Activated CD8-positive, alpha-beta memory T cell treated with anti-CD3 and anti-CD28 coated beads for 1 hour (primary cell): ENCODE data around the gene ADGRV1.

ENCODE experiments used
- DNase-seq, 2 donors: peaks; one replicate each; pipeline ENCODE4 v3.0.0-alpha.2; 2020; ENCODE audit warnings: low read depth in 1 of 2; ENCODE audit errors: extremely low read depth in 1 of 2

Gene ADGRV1

DNA sequence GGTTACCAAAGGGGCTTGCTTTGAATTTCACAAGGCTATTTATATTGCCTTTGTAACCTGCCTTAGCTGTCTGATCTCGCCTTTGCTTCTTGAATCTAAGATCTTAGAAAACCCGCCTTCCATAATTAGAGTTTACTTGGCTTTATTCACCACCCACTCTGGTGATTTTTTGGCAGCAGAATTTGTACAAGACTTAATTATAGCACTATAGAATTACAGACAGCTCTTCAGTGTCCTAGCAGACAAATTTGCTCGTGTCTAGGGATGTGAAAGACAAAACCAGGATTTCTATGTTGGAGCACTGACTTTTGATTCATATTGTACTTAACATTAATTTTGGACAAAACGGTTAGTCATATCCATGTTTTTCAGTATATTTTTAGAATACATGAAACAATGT lies 306.6 kb downstream of the ADGRV1 start:
- DNase-seq: no peak

DNA sequence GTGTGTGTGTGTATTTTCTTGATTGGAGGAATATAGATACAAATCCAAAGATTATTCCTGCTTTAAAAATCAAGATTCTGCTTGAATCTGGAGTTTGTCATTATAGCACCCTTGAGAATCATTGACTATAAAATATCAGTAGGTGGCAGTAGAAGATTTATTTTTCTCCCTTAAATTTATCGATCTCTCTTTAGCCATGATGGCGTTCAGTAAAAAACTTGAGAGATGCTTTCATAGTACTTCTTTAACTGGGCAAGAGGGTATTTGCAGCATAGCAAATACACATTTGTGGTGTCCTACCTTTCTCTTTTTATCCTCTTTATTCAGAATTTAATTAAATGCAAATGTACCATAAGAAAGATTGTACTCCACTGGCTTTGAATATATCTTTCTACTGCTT lies 307.7 kb downstream of the ADGRV1 start:
- DNase-seq: no peak

DNA sequence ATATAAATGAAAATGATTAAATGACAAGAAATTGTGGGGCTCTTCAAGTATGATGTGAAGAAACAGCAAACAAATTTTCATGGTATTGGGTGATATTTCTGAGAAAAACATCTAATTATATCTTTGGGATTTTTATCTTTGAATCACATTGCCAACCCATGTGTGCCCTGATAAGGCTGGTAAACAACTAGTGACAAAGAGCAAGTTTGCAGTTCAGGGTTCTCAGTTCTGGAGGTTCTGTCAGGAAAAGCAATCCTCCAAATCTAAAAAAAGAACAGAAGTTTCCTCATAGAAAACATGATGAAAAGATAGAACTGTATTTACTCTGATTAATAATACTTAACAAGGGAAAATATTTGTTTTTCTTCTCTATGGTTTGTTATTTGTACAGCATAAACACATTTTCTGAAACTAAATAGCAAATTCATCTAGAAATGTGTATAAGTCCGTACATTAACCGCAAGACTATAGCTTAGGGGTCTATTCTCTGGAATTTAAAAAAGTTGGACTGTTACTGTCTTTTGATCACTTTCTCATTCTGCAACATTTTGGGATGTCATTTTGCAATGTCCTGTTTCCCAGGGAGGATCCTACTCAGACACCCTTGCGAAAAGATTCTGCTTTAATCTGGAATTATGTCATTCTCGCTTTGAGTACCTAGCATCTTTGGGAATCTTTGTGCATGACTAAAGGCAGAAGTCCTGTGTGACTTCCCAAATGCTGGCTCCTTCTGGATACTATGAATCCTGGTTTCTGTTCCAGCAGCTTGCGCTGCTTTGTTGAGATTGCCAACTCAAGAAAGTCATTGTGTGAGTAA lies 308.5 kb downstream of the ADGRV1 start:
- DNase-seq: no peak

DNA sequence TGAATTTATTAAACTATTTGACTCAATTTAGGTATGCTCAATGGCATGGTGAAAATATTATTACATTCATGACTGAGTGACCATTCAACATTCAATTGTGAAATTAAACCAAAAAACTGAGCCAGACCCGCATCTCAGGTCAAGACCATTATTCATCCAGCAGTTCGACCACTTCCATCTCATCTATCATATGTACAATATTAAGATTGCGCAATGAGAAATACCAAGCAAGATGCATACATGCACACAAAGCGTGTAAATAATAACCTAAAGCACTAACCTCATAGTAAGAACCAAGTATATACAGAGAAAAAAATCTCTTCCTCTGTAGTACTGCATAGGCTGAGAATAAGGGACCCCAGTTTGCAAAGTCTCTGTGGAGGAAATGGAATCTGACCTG lies 310.2 kb downstream of the ADGRV1 start:
- DNase-seq: no peak

DNA sequence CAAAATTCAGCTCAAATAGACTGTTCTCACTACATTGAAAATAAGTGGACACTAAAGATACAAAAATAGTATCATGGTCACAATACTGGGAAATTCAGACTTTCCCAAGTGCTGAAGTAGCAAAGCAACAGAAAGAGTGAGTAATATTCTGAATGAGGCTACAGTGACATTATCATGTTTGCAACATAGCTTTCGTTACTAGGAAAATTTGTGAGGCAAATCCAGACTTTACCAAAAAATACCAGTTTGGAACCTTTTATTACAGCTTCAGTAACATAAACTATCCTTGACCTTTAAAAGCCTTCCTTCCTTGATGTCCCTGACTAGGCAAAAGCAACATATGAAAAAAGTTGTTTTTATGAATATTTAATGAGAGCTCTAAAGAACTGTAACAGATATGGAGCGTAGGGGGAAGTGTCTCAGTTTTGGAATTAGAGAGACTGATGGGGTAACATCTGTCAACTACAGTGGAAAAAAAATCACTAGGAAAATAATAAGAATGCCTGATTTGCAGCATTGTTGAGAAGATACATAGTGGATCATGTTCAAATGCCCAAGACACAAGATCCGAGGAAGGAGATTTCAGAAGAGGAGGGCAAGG lies 312.9 kb downstream of the ADGRV1 start:
- no peak for DNase-seq

DNA sequence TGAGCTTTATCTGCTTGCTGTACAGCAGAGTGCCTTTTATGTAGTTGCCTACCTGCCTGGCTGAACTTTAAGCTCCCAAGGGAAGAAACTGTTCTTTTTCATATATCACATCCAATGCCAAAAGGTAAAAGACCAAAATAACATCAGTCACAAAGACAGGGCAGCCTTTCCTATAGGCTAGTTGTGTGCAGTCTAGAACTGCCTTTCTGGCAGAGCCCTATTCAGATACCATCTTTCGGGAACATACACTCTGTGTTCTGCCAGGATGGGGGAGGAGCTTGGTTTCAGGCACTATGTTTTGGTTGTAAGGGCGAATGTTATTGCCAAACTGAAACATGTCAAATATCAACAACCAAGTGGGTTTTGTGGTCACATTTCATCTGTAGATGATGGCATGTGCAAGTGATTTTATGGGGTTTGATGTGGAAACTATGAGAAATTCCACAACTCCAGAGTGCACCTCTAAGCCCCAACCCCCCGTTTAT lies 314.5 kb downstream of the ADGRV1 start:
- DNase-seq: no peak

DNA sequence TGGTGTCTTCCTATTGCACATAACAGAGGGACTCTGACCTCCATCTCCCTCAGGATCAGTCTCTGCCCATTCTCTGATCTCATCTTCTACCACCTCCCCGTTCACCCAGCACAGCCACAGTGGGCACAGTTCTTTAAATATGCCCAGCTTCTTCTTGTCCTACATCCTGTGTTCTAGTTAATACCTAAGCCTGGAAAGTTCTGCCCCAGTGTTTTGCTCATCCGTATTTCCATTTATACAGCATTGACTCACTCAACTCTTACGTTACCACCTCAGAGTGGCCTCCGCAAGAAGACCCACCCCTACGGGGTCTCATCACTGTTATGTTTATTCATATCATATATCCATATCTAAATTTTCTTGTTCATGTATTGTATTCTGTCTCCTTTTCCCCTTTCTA lies 315.5 kb downstream of the ADGRV1 start:
- DNase-seq: no peak

DNA sequence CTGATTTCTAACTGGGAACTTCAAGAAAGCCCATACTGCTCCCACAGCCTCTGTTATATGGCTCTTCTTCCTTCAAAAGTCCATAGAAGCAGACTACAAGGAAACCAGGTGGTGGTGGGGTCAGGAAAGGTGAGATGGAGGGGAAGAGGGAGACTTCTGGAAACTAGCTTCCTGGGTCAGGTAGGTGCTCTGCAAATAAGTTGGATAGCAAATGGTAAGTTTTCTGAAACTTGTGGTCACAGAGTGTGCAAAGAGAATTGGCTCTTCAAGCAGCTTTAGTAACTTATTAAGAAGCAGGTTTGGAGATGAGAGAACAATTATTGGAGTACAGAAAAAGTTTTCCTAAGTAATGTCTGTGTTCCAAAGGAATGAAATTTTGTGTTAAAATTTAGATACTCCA lies 316.9 kb downstream of the ADGRV1 start:
- DNase-seq: no peak

DNA sequence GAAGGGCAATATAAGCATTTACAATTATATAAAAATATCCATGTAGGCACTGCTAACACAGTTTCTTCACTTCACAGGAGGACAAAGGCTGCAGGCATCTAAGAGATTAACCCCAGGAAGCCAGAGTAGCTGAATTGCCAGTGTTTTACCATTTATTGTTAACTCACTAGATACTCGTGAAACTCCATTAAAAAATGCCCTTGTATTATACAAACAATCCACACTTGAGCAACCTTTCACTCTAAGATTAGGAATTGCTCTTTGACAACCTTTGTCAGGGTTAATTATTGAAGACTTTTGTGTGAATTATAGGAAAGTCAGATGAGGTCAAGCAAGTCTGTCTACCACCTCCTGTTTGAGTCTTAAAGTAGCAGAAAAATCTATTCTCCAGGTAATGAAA lies 317.8 kb downstream of the ADGRV1 start:
- DNase-seq: no peak

DNA sequence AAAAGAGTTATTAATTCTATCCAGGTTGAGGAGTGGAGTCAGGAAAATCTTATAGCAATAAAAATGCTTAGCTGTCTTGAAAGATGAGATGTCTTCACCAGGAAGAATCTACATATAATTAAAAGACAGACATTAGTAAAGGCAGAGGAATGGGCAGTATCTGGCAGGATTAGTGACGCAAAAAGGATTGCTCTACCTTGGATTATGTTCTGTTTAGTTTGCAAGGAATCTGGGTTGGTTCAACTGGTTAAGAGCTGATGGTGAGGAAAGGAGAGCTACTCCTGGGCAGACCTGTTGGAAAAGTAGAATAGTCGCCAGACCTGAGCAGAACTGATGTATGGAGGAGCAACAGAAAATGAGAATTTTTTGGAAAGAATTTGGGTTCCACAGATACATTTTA lies 318.5 kb downstream of the ADGRV1 start:
- no peak for DNase-seq

DNA sequence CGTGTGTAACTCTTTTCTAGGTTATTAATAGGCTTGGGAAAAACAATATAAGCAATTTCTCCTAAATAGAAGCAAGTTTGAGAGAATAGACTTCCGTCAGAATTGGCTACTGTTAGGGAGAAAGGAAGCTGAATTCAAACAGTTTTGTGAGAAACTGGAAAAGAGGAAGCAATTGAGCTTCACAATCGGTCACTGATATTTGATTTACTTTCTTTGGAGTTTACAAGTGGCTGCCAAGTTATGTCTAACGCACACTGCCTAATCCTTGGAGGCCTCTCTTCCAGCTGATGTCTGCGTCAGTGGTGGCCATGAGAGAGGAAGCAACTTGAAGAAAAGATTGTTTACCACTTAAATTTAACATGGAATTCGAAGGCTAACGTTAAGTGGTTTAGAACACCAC lies 319.5 kb downstream of the ADGRV1 start:
- DNase-seq: no peak

DNA sequence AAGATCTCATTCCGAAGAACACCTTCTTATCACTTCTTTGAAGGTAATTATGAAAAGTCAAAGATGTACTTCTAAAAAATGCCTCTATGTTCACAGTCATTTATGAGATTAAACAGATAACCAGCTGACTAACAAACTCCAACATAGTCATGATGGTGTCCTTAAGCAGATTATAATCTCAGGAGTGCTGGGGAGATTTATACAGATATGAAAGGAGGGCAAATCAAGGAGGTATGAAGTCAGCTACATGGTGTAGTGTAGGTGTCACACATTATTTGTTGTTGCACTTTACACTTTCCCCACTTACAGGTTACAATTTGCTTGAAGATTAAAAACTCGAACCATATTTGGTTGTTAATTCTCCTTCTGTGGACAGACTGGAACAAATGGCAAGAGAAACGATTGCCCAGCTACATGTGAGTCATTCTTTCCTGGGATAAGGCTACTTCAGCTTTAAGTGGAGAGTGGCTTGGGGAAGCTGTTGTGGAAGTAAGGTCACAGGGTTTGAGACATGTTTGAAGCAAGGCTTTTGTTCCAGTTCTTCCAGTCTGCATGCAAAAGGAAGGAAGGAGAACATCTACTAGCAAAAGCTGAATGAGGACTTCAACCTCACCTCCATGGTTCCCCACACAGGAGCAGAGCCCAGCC lies 320.1 kb downstream of the ADGRV1 start:
- DNase-seq: no peak

DNA sequence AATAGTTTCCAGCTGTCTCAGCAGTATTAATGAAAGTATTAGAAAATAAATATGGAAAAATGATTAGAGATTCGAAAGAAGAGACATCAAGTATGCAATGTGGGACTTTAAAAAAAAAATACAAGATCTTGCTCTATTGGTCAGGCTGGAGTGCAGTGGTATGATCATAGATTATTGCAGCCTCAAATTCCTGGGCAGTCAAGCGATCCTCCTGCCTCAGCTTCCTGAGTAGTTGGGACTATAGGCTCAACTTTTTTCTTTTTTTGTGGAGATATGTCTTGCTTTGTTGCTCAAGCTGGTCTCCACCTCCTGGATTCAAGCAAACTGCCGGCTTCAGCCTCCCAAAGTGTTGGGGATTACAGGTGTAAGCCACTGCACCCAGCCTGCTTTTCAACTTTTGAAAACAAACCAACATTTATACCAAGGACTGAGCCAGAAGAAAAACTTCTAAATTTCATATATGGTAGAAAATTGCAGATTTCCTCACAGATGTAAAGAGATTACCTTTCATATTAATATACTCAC lies 323.1 kb downstream of the ADGRV1 start:
- no peak for DNase-seq

DNA sequence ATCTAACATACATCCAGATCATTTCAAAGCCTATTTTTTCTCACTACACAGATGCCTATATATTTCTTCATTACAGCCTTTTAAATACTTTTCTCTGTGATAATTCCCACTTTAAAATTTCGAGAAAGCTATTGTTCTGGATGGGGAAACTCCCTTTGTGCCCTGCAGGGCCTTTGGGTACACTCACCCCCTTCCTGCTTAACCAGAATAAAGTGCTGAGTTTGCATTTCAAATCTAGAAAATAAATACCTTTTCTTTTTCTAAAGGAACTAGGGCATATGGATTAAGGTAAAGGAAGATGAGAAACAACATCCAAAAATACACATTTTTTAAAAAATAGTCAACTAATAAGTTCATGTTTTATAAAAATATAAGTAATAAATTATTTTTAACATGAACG lies 323.9 kb downstream of the ADGRV1 start:
- no peak for DNase-seq

DNA sequence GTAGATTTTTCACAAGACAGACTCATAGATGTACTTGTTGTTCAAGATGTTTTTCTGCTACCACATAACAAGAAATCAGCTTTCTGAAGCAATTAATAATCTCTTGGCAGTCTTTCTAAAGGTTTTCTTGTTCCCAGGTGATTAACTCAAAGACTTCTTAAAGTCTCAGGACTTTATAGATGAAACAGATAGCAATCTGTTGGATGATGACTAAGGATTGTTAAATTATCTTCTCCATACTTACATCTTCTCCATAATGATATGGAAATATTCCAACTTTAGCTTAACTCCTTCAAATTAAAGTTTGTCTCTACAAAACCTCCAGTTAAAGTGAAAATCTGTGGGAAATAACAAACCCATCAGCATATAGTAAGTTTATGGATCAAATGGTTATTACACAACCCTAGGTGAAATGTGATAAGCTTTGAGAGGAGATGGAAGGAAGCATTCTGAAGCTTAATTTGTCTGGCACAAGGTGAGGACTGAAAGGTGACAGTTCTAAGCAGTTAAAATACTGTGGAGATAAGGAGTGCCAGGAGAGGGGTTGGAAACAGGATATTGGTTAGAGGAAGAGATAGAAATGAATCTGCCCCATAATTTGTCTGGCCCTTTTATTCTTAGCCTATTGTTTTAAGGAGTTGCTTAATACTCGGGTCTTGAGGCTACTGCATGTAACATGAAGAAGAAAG lies 326.7 kb downstream of the ADGRV1 start:
- DNase-seq: no peak

DNA sequence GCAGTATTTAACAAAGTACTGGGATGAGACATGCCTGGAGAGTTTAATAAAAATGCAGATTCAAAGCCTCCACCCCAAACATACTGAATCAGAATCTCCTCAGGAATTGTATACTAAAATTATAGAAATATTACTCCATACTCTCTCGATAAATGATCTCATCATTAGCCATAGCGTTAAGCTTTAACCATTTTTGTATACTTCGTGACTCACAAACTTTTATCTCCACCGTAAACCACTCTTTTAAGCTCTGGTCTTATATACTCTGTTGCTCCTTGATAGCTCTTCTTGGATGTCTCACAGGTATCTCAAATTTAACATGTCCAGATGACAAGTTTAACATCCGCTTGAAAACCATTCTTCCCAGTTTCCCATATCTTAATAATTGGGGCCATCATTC lies 327.8 kb downstream of the ADGRV1 start:
- DNase-seq: no peak

DNA sequence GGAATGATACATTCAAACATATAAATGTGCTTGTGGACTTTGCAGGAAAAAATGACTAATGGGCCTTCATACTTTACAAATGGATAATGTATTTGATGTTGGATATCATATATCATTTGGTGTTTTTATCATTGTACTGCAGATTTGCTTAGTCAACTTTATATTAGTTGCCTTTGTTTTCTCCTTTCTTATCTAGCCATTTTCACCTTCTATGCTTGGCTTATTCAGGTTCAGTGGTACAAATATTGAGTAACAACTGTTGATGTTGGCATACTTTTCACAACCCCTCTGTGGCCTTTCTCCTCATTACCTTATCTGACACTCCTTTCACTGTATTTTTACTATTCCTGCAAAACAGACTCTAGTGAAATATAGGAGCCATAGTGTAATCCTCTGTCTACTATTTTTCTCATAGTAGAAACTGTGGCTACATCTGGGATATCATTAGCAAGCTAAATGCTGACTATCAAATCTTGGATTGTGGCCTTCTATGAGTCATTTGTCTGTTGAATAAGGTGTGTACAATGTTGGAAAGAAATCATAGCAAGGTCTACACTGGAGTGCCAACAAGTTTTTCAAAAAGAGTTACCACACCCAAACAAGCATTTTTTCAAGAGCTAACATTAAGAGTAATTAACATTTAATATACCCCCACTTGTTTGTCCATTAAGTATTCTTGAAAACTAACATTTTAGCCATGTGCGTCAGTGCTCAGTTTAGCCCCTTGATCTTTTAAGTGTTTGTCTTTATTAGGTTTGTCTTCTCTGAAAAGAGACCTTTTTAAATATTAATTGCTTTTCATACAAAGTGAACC lies 330.1 kb downstream of the ADGRV1 start:
- DNase-seq: no peak

DNA sequence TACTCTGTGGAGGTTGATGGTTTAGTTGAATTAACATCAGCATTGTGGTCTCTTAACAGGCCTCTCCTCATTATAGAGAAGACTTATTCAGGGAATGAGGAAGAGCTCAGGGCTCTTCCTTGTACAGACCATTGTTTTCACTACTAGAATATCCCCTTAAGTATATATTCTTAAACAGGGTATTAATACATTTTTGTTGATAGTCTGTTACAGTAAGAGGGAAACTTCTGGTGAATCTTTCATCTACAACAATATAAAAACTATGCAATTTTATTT lies 330.7 kb downstream of the ADGRV1 start:
- no peak for DNase-seq

DNA sequence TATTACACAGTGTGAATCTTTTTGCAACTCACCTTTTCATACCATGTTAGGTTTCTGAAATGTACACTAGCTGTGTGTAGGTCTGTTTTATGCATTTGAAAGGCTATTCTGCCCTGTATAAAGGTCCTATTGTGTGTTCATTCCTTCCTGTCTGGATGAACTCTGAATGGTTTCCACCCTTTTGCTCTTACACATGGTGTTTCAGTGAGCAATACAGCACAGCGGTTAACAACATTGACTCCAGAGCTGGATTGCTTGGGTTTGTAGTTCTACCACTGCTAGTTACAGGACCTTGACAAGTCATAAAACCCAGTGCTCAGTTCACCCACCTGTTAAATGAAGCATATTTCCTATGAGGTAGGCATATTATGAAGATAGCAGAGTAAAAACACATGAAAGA lies 331.6 kb downstream of the ADGRV1 start:
- DNase-seq: no peak

DNA sequence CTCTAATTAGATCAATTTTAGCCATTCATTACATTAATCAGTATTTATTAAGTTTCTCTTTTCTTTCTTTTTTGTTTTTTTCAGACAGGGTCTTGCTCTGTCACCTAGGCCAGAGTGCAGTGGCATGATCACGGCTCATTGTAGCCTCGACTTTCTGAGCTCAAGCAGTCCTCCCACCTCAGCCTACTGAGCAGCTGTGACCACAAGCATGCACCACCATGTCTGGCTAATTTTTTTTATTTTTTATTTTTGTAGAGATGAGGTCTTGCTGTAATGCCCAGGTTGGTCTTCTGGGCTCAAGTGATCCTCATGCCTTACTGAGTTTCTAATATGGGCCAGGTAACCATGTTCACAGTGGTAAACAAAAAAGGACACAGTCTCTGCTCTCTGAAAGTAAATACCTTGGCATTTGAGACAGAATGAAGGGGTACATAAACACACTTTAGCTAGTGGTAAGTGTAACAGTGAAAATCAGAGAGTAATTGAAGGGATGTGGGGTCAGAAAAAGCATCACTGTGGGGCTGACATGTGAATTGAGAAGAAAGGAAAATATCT lies 336.3 kb downstream of the ADGRV1 start:
- no peak for DNase-seq
